Naive B cell (primary cell): ENCODE measurements around the gene TMEM131L. TPM values are rescaled to one million over a fixed set of nuclear protein-coding genes. Genes with fewer than 3 reads are reported as not detected.
"Not testable (repeated sequence)": the region's sequence is repeated elsewhere in the genome, so short reads cannot be mapped to it uniquely, and the experiment has no call there.

Source experiments
- ATAC-seq, 2 donors: fragments of 150-1000 bp; cut with Tn5 transposase; 2 replicates each; pipeline ENCODE4 v1.10.0; 2021; ENCODE audit warnings: low read depth in 2 of 2, mild to moderate bottlenecking in 2 of 2, moderate library complexity in 2 of 2
- DNase-seq: peaks from one replicate; pipeline ENCODE4 v3.0.0; 2022
- H3K27ac Mint-ChIP-seq, 6 donors: one replicate each; pipeline ENCODE4 v1.8.0; 2020 to 2022; ENCODE audit warnings: mild to moderate bottlenecking in 6 of 6, mixed read lengths in 6 of 6, moderate library complexity in 5 of 6, inconsistent platforms in 2 of 6
- H3K27me3 Mint-ChIP-seq, 3 donors: one replicate each; pipeline ENCODE4 v1.8.0; 2021 to 2022; ENCODE audit warnings: mixed read lengths in 3 of 3, mild to moderate bottlenecking in 1 of 3
- H3K36me3 Mint-ChIP-seq, 2 donors: one replicate each; pipeline ENCODE4 v1.8.0; 2020 to 2022; ENCODE audit warnings: mixed read lengths in 2 of 2, inconsistent platforms in 1 of 2, mild to moderate bottlenecking in 1 of 2
- H3K4me1 Mint-ChIP-seq, 3 donors: one replicate each; pipeline ENCODE4 v1.8.0; 2020 to 2022; ENCODE audit warnings: mixed read lengths in 3 of 3, inconsistent platforms in 1 of 3, mild to moderate bottlenecking in 1 of 3, moderate library complexity in 1 of 3
- H3K4me3 Mint-ChIP-seq, 8 donors: one replicate each; pipeline ENCODE4 v1.8.0; 2020 to 2022; ENCODE audit warnings: mild to moderate bottlenecking in 8 of 8, mixed read lengths in 8 of 8, moderate library complexity in 8 of 8, inconsistent platforms in 2 of 8
- H3K9me3 Mint-ChIP-seq, 7 donors: one replicate each; pipeline ENCODE4 v1.8.0; 2020 to 2022; ENCODE audit warnings: mixed read lengths in 7 of 7, mild to moderate bottlenecking in 5 of 7, inconsistent platforms in 2 of 7, moderate library complexity in 1 of 7
- polyA plus RNA-seq, 6 donors: library from polyadenylated mRNA; unstranded; fragments of 300-500 nt; fragmentation: Illumina TruSeq; gene quantifications; one replicate each; pipeline ENCODE4 v1.2.3, GENCODE V29; 2021; ENCODE audit warnings: low read depth in 6 of 6

The TMEM131L gene
- polyA plus RNA-seq, 6 donors from 2014 or later, result 52.2 to 86.7 (median 68.1) TPM

GRCh38 chr4:153428941-153429475 lies 37.2 kb upstream of the TMEM131L start:
- no peak for ATAC-seq
- H3K4me3 Mint-ChIP-seq, result peak overlapping the region in 5 of 8 donors; percentile 13 to 62 (median 58)
- no peak for DNase-seq
- no peaks in the 10 kb centered on the region for H3K9me3 Mint-ChIP-seq
- H3K27ac Mint-ChIP-seq, result peak overlapping the region in 3 of 6 donors; percentile 9 to 76 (median 51)
- H3K36me3 Mint-ChIP-seq, result no peaks in the 10 kb centered on the region
- peaks cover 42 to 86% (median 57%) of the 10 kb centered on the region in 3 donors for H3K4me1 Mint-ChIP-seq
- H3K27me3 Mint-ChIP-seq, result no peaks in the 10 kb centered on the region

- H3K27me3 Mint-ChIP-seq, result no peaks in the 10 kb centered on the region
- no peaks in the 10 kb centered on the region for H3K36me3 Mint-ChIP-seq
- peak; percentile 79 to 86 for ATAC-seq
- peak overlapping the region; percentile 81 to 96 (median 86) for H3K4me3 Mint-ChIP-seq
- DNase-seq, result peak; percentile 73
- no peaks in the 10 kb centered on the region for H3K9me3 Mint-ChIP-seq
- H3K27ac Mint-ChIP-seq, result peak overlapping the region; percentile 92 to 97 (median 96)
- H3K4me1 Mint-ChIP-seq, result peaks cover 55 to 90% (median 63%) of the 10 kb centered on the region in 3 donors
Measured at GRCh38 chr4:153432965-153433753, 33.0 kb upstream of the TMEM131L start.

- Mint-ChIP-seq H3K27me3 (no peaks in the 10 kb centered on the region), H3K9me3 (peaks cover 0 to 2% (median 0%) of the 10 kb centered on the region in 7 donors), H3K4me3 (peak overlapping the region; percentile 81 to 96 (median 86)), H3K4me1 (peaks cover 55 to 90% (median 63%) of the 10 kb centered on the region in 3 donors), H3K36me3 (no peaks in the 10 kb centered on the region), H3K27ac (peak overlapping the region; percentile 92 to 97 (median 96))
- DNase-seq (no peak), ATAC-seq (no peak)
Measured at GRCh38 chr4:153433754-153434105, 32.4 kb upstream of the TMEM131L start.

- no peaks in the 10 kb centered on the region for H3K36me3 Mint-ChIP-seq
- DNase-seq, result no peak
- peak overlapping the region; percentile 69 to 96 (median 94) for H3K27ac Mint-ChIP-seq
- H3K9me3 Mint-ChIP-seq, result peaks cover 0 to 2% (median 0%) of the 10 kb centered on the region in 7 donors
- H3K4me3 Mint-ChIP-seq, result peak overlapping the region; percentile 81 to 96 (median 86)
- H3K27me3 Mint-ChIP-seq, result no peaks in the 10 kb centered on the region
- ATAC-seq, result no peak
- peaks cover 55 to 90% (median 63%) of the 10 kb centered on the region in 3 donors for H3K4me1 Mint-ChIP-seq
Measured at GRCh38 chr4:153434190-153434589, 32.0 kb upstream of the TMEM131L start.

- peaks cover 50 to 78% (median 64%) of the 10 kb centered on the region in 3 donors for H3K4me1 Mint-ChIP-seq
- ATAC-seq (peak; percentile 84 to 86), DNase-seq (peak; percentile 74)
- H3K36me3 Mint-ChIP-seq, result no peaks in the 10 kb centered on the region
- H3K9me3 Mint-ChIP-seq, result peaks cover 0 to 2% (median 0%) of the 10 kb centered on the region in 7 donors
- peak overlapping the region; percentile 89 to 99 (median 98) for H3K27ac Mint-ChIP-seq
- H3K27me3 Mint-ChIP-seq, result no peaks in the 10 kb centered on the region
- peak overlapping the region; percentile 80 to 95 (median 91) for H3K4me3 Mint-ChIP-seq
Measured at GRCh38 chr4:153438916-153439756, 27.0 kb upstream of the TMEM131L start.

- Mint-ChIP-seq H3K27ac (peak overlapping the region in 5 of 6 donors; percentile 89 to 99 (median 98)), H3K36me3 (no peaks in the 10 kb centered on the region), H3K9me3 (peaks cover 0 to 2% (median 0%) of the 10 kb centered on the region in 7 donors), H3K4me1 (peaks cover 47 to 71% (median 59%) of the 10 kb centered on the region in 3 donors), H3K4me3 (peak overlapping the region; percentile 80 to 95 (median 91)), H3K27me3 (no peaks in the 10 kb centered on the region)
- ATAC-seq, result peak in 1 of 2 donors; percentile 2
- DNase-seq, result no peak
Measured at GRCh38 chr4:153439831-153440230, 26.3 kb upstream of the TMEM131L start.

GRCh38 chr4:153440475-153440874 lies 25.7 kb upstream of the TMEM131L start:
- DNase-seq (peak; percentile 60), ATAC-seq (peak; percentile 6 to 20)
- Mint-ChIP-seq H3K4me3 (peak overlapping the region; percentile 76 to 95 (median 90)), H3K27me3 (no peaks in the 10 kb centered on the region), H3K4me1 (peaks cover 47 to 65% (median 59%) of the 10 kb centered on the region in 3 donors), H3K36me3 (no peaks in the 10 kb centered on the region), H3K27ac (peak overlapping the region in 5 of 6 donors; percentile 81 to 98 (median 92)), H3K9me3 (peaks cover 0 to 2% (median 0%) of the 10 kb centered on the region in 7 donors)

GRCh38 chr4:153447175-153447905 lies 18.8 kb upstream of the TMEM131L start:
- Mint-ChIP-seq H3K27me3 (no peaks in the 10 kb centered on the region), H3K4me1 (peaks cover 26 to 47% (median 45%) of the 10 kb centered on the region in 3 donors), H3K27ac (peak overlapping the region in 4 of 6 donors; percentile 23 to 81 (median 66)), H3K36me3 (no peaks in the 10 kb centered on the region), H3K4me3 (no peak overlapping the region), H3K9me3 (no peaks in the 10 kb centered on the region)
- DNase-seq, result no peak
- ATAC-seq, result no peak

- Mint-ChIP-seq H3K4me3 (no peak overlapping the region), H3K9me3 (no peaks in the 10 kb centered on the region), H3K4me1 (peaks cover 27 to 46% (median 42%) of the 10 kb centered on the region in 3 donors), H3K36me3 (no peaks in the 10 kb centered on the region), H3K27me3 (no peaks in the 10 kb centered on the region), H3K27ac (peak overlapping the region in 4 of 6 donors; percentile 36 to 89 (median 66))
- DNase-seq (no peak), ATAC-seq (no peak)
Measured at GRCh38 chr4:153448003-153448731, 18.0 kb upstream of the TMEM131L start.

GRCh38 chr4:153449338-153449737 lies 16.8 kb upstream of the TMEM131L start:
- no peaks in the 10 kb centered on the region for H3K27me3 Mint-ChIP-seq
- no peaks in the 10 kb centered on the region for H3K9me3 Mint-ChIP-seq
- peaks cover 22 to 47% (median 45%) of the 10 kb centered on the region in 3 donors for H3K4me1 Mint-ChIP-seq
- peak overlapping the region; percentile 33 to 97 (median 90) for H3K27ac Mint-ChIP-seq
- ATAC-seq (no peak), DNase-seq (no peak)
- H3K4me3 Mint-ChIP-seq, result peak overlapping the region in 2 of 8 donors; percentile 17 to 34
- no peaks in the 10 kb centered on the region for H3K36me3 Mint-ChIP-seq

- DNase-seq, result no peak
- peak overlapping the region in 7 of 8 donors; percentile 13 to 83 (median 58) for H3K4me3 Mint-ChIP-seq
Measured at GRCh38 chr4:153450544-153450917, 15.6 kb upstream of the TMEM131L start.

GRCh38 chr4:153451145-153451544 lies 15.0 kb upstream of the TMEM131L start:
- not testable (repeated sequence) for H3K4me3 Mint-ChIP-seq, H3K36me3 Mint-ChIP-seq, DNase-seq, H3K9me3 Mint-ChIP-seq, H3K27me3 Mint-ChIP-seq, ATAC-seq
- Mint-ChIP-seq H3K4me1 (peaks cover 22 to 47% (median 45%) of the 10 kb centered on the region in 3 donors), H3K27ac (peak overlapping the region in 3 of 6 donors; percentile 67 to 89 (median 88))

More at GRCh38 chr4:153450544-153450917, 15.6 kb upstream of the TMEM131L start:
- Mint-ChIP-seq H3K27ac (peak overlapping the region; percentile 89 to 97 (median 93)), H3K36me3 (no peaks in the 10 kb centered on the region), H3K4me1 (peaks cover 22 to 47% (median 45%) of the 10 kb centered on the region in 3 donors), H3K27me3 (no peaks in the 10 kb centered on the region), H3K9me3 (no peaks in the 10 kb centered on the region)
- no peak for ATAC-seq
